Measurements from ENCODE around the gene RUNDC3A.
A peak's percentile ranks its signal among the peaks of the same experiment; 100 is the strongest.
"Not testable (repeated sequence)": the region's sequence is repeated elsewhere in the genome, so short reads cannot be mapped to it uniquely, and the experiment has no call there.

Gene RUNDC3A

GRCh38 chr17:44345454-44346026, 37.1 kb downstream of the RUNDC3A start:
- peak in 11 of 14 donors; percentile 33 to 80 (median 55) for DNase-seq

GRCh38 chr17:44346064-44346844, 37.9 kb downstream of the RUNDC3A start:
- no peak for DNase-seq

GRCh38 chr17:44347206-44348055, 39.0 kb downstream of the RUNDC3A start:
- DNase-seq, result not testable (repeated sequence)

GRCh38 chr17:44348234-44348987, 40.0 kb downstream of the RUNDC3A start:
- peak in 9 of 14 donors; percentile 24 to 68 (median 39) for DNase-seq

GRCh38 chr17:44348988-44349364, 40.6 kb downstream of the RUNDC3A start:
- no peak for DNase-seq

- no peak for DNase-seq
Observed at GRCh38 chr17:44349553-44350070, 41.2 kb downstream of the RUNDC3A start.

GRCh38 chr17:44350733-44351226, 42.4 kb downstream of the RUNDC3A start:
- peak in 9 of 14 donors; percentile 4 to 60 (median 23) for DNase-seq

- DNase-seq, result no peak
Observed at GRCh38 chr17:44351464-44351863, 43.1 kb downstream of the RUNDC3A start.

GRCh38 chr17:44351961-44352827, 43.8 kb downstream of the RUNDC3A start:
- no peak for DNase-seq

- DNase-seq, result no peak
Observed at GRCh38 chr17:44352828-44353671, 44.6 kb downstream of the RUNDC3A start.

- no peak for DNase-seq
Observed at GRCh38 chr17:44353672-44354331, 45.4 kb downstream of the RUNDC3A start.

- peak in 1 of 14 donors; percentile 8 for DNase-seq
Observed at GRCh38 chr17:44354582-44355561, 46.5 kb downstream of the RUNDC3A start.

GRCh38 chr17:44355642-44356099, 47.3 kb downstream of the RUNDC3A start:
- no peak for DNase-seq

GRCh38 chr17:44356241-44356640, 47.8 kb downstream of the RUNDC3A start:
- peak in 1 of 14 donors; percentile 15 for DNase-seq

GRCh38 chr17:44358066-44358465, 49.7 kb downstream of the RUNDC3A start:
- DNase-seq, result no peak

GRCh38 chr17:44359006-44359405, 50.6 kb downstream of the RUNDC3A start:
- no peak for DNase-seq

GRCh38 chr17:44359458-44360143, 51.2 kb downstream of the RUNDC3A start:
- no peak for DNase-seq

Measured in C1 segment of cervical spinal cord (tissue), 14 donors.